Activated CD8-positive, alpha-beta memory T cell treated with anti-CD3 and anti-CD28 coated beads for 4 hours (primary cell): ENCODE measurements around the gene GAD1.

Experiments used
- DNase-seq, 2 donors: peaks; one replicate each; pipeline ENCODE4 v3.0.0-alpha.2; 2020; ENCODE audit warnings: low read depth in 2 of 2

GAD1 gene

DNA sequence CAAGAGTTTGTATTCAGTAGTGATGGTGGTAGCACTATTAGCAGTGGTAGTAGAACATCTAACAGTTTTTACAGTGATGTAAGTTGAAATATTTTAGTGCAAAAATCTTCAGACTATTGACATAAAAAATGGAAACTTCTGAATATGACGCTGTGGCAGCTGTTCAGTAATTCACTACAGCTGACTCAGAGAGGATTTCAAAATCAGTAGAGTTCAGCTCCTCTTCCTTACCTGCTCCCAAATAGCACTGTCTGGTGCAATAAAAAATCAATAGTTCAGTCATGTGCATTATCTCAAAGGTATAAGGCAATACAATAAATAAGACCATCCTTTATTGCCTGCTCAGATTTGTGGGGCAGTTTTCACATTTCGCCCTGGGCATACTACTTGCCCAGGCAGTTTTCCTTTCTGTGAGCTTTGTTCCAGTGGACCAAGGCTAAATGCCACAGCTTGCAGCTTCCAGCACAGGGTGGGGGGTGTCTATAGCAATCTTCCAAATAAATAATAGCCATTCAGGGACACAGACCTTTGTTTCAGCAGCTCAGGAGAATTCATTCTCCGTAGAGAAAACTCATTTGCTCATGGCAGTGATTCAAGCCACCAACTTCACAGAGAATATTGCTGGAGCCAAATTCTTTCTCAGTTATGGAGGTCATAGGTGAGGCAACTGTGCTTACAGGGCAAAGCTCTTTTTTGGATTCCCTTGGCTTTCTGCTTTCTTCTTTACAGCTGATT, 78.5 kb downstream of the GAD1 start:
- no peak for DNase-seq

DNA sequence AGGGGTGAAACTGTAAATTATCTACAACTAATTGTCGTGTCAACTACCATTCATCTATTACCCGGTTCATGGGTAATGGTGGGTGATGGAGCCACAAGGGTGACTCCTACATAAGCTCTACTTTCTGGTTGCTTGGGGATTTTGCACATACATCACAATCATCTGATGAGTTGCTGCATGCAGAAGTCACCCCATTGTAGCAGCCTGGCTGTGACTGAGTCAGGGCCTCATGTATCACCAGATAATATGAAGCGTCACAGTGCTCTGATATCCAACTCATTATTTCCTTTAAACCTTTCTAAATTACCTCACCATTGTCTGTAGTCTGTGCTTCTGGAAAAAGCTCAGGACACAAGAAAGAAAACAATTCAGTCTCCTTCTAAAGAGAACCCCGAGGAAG, 79.9 kb downstream of the GAD1 start:
- DNase-seq = no peak

- no peak for DNase-seq
Observed at GRCh38 chr2:170897108-170897507, 80.4 kb downstream of the GAD1 start.

GRCh38 chr2:170905864-170906263, 89.2 kb downstream of the GAD1 start:
- no peak for DNase-seq
